IMR-90 (cell line): ENCODE data around the gene EPO. TPM values are rescaled to one million over a fixed set of nuclear protein-coding genes. Genes with fewer than 3 reads are reported as not detected.

Experiments
- ATAC-seq: fragments of 200-7000 bp; cut with Tn5 transposase; 2 replicates; pipeline ENCODE4 v1.9.1; 2020; ENCODE audit warnings: low read depth, mild to moderate bottlenecking, moderate library complexity
- BruUV-seq: library from RNA; stranded (reverse); fragments of 400-500 nt; replicated peaks from 2 replicates; lab custom pipeline; 2021; lab: Mats Ljungman, UMichigan
- CTCF ChIA-PET: fragments of 300-600 bp; formaldehyde crosslinking; extraction: SDS; loops from one replicate; lab custom pipeline; 2021; ENCODE audit warnings: antibody characterized with exemption; lab: Yijun Ruan, JAX
- POLR2A ChIA-PET: fragments of 300-600 bp; sonication (Branson Sonifier 250); formaldehyde crosslinking; loops from one replicate; lab custom pipeline; 2022; ENCODE audit warnings: antibody characterized with exemption; ENCODE audit not compliant: unreplicated experiment; lab: Charles Lee
- DNase-seq: peaks from one replicate; pipeline ENCODE4 v3.0.0; 2013
- H2AFZ ChIP-seq: replicated peaks from 2 replicates; pipeline ENCODE3; 2013; ENCODE audit warnings: low read length, mild to moderate bottlenecking; ENCODE audit not compliant: poor library complexity
- H2AK5ac ChIP-seq: 2 replicates; pipeline ENCODE4 v1.6.1; 2013; ENCODE audit warnings: low read depth, low read length, inconsistent platforms
- H2AK9ac ChIP-seq: replicated peaks from 2 replicates; pipeline ENCODE3; 2013; ENCODE audit warnings: mild to moderate bottlenecking, low read depth, low read length, moderate library complexity; ENCODE audit not compliant: poor library complexity
- H2BK120ac ChIP-seq: 2 replicates; pipeline ENCODE4 v1.6.1; 2013; ENCODE audit warnings: low read depth, low read length, inconsistent platforms
- H2BK15ac ChIP-seq: 3 replicates; pipeline ENCODE4 v1.6.1; 2013; ENCODE audit warnings: low read depth, low read length, inconsistent platforms
- H2BK20ac ChIP-seq: 2 replicates; pipeline ENCODE4 v1.6.1; 2013; ENCODE audit warnings: low read depth, mild to moderate bottlenecking, inconsistent platforms, low read length, moderate library complexity
- H2BK5ac ChIP-seq: 2 replicates; pipeline ENCODE4 v1.6.1; 2013; ENCODE audit warnings: mild to moderate bottlenecking, low read depth, low read length, inconsistent platforms; ENCODE audit not compliant: poor library complexity, severe bottlenecking
- H3K14ac ChIP-seq: replicated peaks from 2 replicates; pipeline ENCODE4 v1.6.1; 2013; ENCODE audit warnings: low read depth, low read length, inconsistent platforms
- H3K18ac ChIP-seq: 2 replicates; pipeline ENCODE4 v1.6.1; 2013; ENCODE audit warnings: low read depth, low read length, control low read depth
- H3K23ac ChIP-seq: 2 replicates; pipeline ENCODE4 v1.6.1; 2013; ENCODE audit warnings: low read depth, low read length, inconsistent platforms
- H3K27ac ChIP-seq: 2 replicates; pipeline ENCODE4 v1.5.1; 2013; ENCODE audit warnings: mild to moderate bottlenecking, control low read depth, low read length; ENCODE audit not compliant: insufficient read depth
- H3K27me3 ChIP-seq: 2 replicates; pipeline ENCODE4 v1.6.1; 2013; ENCODE audit warnings: low read length; ENCODE audit not compliant: control insufficient read depth, insufficient read depth
- H3K36me3 ChIP-seq: 2 replicates; pipeline ENCODE4 v1.6.1; 2013; ENCODE audit warnings: low read length, mixed read lengths; ENCODE audit not compliant: control insufficient read depth, insufficient read depth
- H3K4ac ChIP-seq: 2 replicates; pipeline ENCODE4 v1.6.1; 2013; ENCODE audit warnings: low read depth, low read length, inconsistent platforms
- H3K4me1 ChIP-seq: 2 replicates; pipeline ENCODE4 v1.6.1; 2013; ENCODE audit warnings: low read length, mixed read lengths; ENCODE audit not compliant: control insufficient read depth, insufficient read depth
- H3K4me2 ChIP-seq: 2 replicates; pipeline ENCODE4 v1.6.1; 2013; ENCODE audit warnings: low read depth, mild to moderate bottlenecking, control low read depth, low read length, moderate library complexity
- H3K4me3 ChIP-seq: 2 replicates; pipeline ENCODE4 v1.5.1; 2013; ENCODE audit warnings: low read depth, mild to moderate bottlenecking, control low read depth, low read length, moderate library complexity; ENCODE audit not compliant: insufficient read depth
- H3K56ac ChIP-seq: 2 replicates; pipeline ENCODE4 v1.6.1; 2013; ENCODE audit warnings: low read length, inconsistent platforms; ENCODE audit not compliant: insufficient read depth; ENCODE audit errors: extremely low read depth
- H3K79me1 ChIP-seq, 2 experiments: 2 replicates each; pipeline ENCODE4 v1.6.1; 2013; ENCODE audit warnings: low read length in 2 of 2, inconsistent platforms in 1 of 2, low read depth in 1 of 2
- H3K9ac ChIP-seq: 2 replicates; pipeline ENCODE4 v1.6.1; 2013; ENCODE audit warnings: low read depth, low read length, control low read depth
- H3K9me1 ChIP-seq: 2 replicates; pipeline ENCODE4 v1.6.1; 2013; ENCODE audit warnings: low read length, inconsistent platforms; ENCODE audit not compliant: insufficient read depth
- H3K9me3 ChIP-seq: 2 replicates; pipeline ENCODE4 v1.6.1; 2013; ENCODE audit warnings: low read length; ENCODE audit not compliant: control insufficient read depth, insufficient read depth
- H4K20me1 ChIP-seq: 2 replicates; pipeline ENCODE4 v1.6.1; 2013; ENCODE audit warnings: low read length, inconsistent platforms; ENCODE audit not compliant: insufficient read depth
- H4K5ac ChIP-seq: 2 replicates; pipeline ENCODE4 v1.6.1; 2013; ENCODE audit warnings: mild to moderate bottlenecking, low read depth, low read length, control low read depth
- H4K8ac ChIP-seq, 2 experiments: 2 replicates each; pipeline ENCODE4 v1.6.1; 2013; ENCODE audit warnings: low read depth in 2 of 2, low read length in 2 of 2, control low read depth in 1 of 2, inconsistent platforms in 1 of 2
- H4K91ac ChIP-seq: 2 replicates; pipeline ENCODE4 v1.6.1; 2013; ENCODE audit warnings: low read depth, low read length, inconsistent platforms; ENCODE audit not compliant: insufficient read depth
- CEBPB ChIP-seq: IDR thresholded peaks from 2 replicates; pipeline ENCODE4 v1.6.1; 2012; ENCODE audit warnings: low read depth, low read length, improper control_type of control experiment
- CHD1 ChIP-seq: IDR thresholded peaks from 2 replicates; pipeline ENCODE4 v1.6.1; 2012; ENCODE audit warnings: low read depth, low read length, improper control_type of control experiment
- FOS ChIP-seq: fragments of 150-350 bp; IDR thresholded peaks from 2 replicates; pipeline ENCODE4 v1.6.1; 2016; ENCODE audit warnings: low read depth, low read length
- MXI1 ChIP-seq: IDR thresholded peaks from 2 replicates; pipeline ENCODE4 v1.6.1; 2012; ENCODE audit warnings: low read depth, mild to moderate bottlenecking, low read length, moderate library complexity, borderline replicate concordance
- NFE2L2 ChIP-seq: fragments of 150-350 bp; IDR thresholded peaks from 2 replicates; pipeline ENCODE4 v1.6.1; 2016; ENCODE audit warnings: low read depth, mild to moderate bottlenecking, low read length
- POLR2A ChIP-seq: IDR thresholded peaks from 2 replicates; pipeline ENCODE4 v1.6.1; 2012; ENCODE audit warnings: mild to moderate bottlenecking, low read depth, low read length
- RCOR1 ChIP-seq: IDR thresholded peaks from 2 replicates; pipeline ENCODE4 v1.6.1; 2012; ENCODE audit warnings: mild to moderate bottlenecking, low read length, improper control_type of control experiment; ENCODE audit not compliant: insufficient replicate concordance
- WGBS, 2 experiments: methylation state at CpG; one replicate each; pipeline versions ENCODE4 v1.1.5 to v1.1.7; 2013; ENCODE audit warnings: missing lambda C conversion rate in 2 of 2; ENCODE audit not compliant: insufficient read length in 1 of 2; ENCODE audit errors: extremely low coverage in 2 of 2; 5-methylcytosine and 5-hydroxymethylcytosine counted together
- dilution Hi-C: fragments of 300-500 bp; cut with HindIII; formaldehyde crosslinking; loops from one replicate; pipeline ENCODE4 v1.14.3; 2018; ENCODE audit warnings: low sequenced_read_pairs; ENCODE audit not compliant: unreplicated experiment
- in situ Hi-C: fragments of 300-500 bp; cut with MboI; formaldehyde crosslinking; loops from 3 replicates; pipeline ENCODE4 v1.14.3; 2019; ENCODE audit warnings: low sequenced_read_pairs, inconsistent platforms, mixed read lengths
- intact Hi-C: fragments of 100-400 bp; cut with micrococcal nuclease; formaldehyde crosslinking; loops from 2 replicates; pipeline ENCODE4 v1.10.0; 2022
- polyA plus RNA-seq, 3 experiments: library from polyadenylated mRNA; depleted of rRNA; stranded (reverse); fragments of >200 nt; gene quantifications; 2 replicates each; pipeline ENCODE4 v1.2.3, GENCODE V29; 2012; ENCODE audit warnings: low replicate concordance in 1 of 3
- total RNA-seq: library from RNA; depleted of rRNA; stranded (reverse); fragments of >200 nt; gene quantifications from 2 replicates; pipeline ENCODE4 v1.2.3, GENCODE V29; 2012
- TF ChIP-seq, protein P1 (sequence below): fragments of 150-350 bp; IDR thresholded peaks from 2 replicates; pipeline ENCODE4 v1.6.1; 2016; ENCODE audit warnings: low read depth, mild to moderate bottlenecking, low read length, moderate library complexity, borderline replicate concordance
- TF ChIP-seq, protein P2 (sequence below): conservative IDR thresholded peaks from 2 replicates; pipeline ENCODE4 v1.5.1; 2012; ENCODE audit warnings: mild to moderate bottlenecking, low read depth, low read length, improper control_type of control experiment

EPO gene
- total and polyA plus RNA-seq, 2 of the 4 experiments (the other 2 are of a cell fraction), result not detected

DNA sequence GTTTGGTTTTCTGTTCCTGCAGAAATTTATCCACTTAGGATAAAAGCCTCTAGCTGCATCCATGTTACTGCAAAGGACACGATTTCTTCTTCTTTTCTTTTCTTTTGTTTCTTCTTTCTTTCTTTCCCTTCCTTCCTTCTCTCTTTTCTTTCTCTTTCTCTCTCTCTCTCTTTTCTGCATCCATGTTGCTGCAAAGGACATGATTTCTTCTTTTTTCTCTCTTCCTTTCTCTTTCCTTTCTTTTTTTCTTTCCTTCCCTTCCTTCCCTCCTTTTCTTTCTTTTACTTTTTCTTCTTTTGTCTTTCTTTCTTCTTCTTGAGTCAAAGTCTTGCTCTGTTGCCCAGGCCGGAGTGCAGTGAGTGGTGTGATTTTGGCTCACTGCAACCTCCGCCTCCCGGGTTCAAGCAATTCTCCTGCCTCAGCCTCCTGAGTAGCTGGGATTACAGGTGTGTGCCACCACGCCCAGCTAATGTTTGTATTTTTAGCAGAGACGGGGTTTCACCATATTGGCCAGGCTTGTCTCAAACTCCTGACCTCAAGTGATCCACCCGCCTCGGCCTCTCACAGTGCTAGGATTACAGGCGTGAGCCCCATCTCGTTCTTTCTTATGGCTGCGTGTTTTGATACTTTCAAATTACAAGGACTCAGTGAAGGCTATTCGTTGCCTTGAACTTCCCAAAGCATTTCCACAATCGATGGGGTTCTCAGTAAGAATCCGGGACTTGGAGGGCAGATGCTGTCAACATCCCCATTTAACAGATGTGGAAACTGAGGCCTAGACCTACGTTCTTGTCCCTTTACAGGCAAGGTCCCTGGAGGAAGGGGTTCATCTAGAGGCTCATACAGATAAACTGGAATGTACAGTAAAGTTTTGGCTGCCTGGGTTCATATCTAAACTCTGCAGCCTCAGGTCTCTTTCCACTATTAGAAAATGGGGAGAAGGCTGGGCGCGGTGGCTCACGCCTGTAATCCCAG is 48.6 kb upstream of the EPO start:
- H2BK5ac ChIP-seq, result no peak overlapping the region
- H3K23ac ChIP-seq, result no peak overlapping the region
- peaks cover 4% of the 10 kb centered on the region; the same call in 1 of the 2 replicates for H3K4me1 ChIP-seq
- H4K91ac ChIP-seq, result no peak overlapping the region
- 89% methylated on average over 9 of the region's 18 CpGs; no CpG with 5 or more reads in 1 of the 2 experiments for WGBS, 2 experiments
- dilution Hi-C loops (no loop called here), in situ Hi-C loops (loop anchor here (10.0 kb wide), 1 partner anchor 197 kb away; the partner anchor contains the start of gene TSC22D4), intact Hi-C loops (loop anchor here (2.0 kb wide), 2 partner anchors 59 to 69 kb away; partner anchors contain the start of genes MOSPD3 and PCOLCE)
- TF ChIP-seq RCOR1, result no peak
- TF ChIP-seq POLR2A, result no peak
- TF ChIP-seq CHD1, result no peak
- TF ChIP-seq CEBPB, result no peak
- TF ChIP-seq, protein P1, sequence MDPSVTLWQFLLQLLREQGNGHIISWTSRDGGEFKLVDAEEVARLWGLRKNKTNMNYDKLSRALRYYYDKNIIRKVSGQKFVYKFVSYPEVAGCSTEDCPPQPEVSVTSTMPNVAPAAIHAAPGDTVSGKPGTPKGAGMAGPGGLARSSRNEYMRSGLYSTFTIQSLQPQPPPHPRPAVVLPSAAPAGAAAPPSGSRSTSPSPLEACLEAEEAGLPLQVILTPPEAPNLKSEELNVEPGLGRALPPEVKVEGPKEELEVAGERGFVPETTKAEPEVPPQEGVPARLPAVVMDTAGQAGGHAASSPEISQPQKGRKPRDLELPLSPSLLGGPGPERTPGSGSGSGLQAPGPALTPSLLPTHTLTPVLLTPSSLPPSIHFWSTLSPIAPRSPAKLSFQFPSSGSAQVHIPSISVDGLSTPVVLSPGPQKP, result no peak
- TF ChIP-seq NFE2L2, result no peak
- no peak for TF ChIP-seq FOS
- TF ChIP-seq MXI1, result no peak
- TF ChIP-seq, protein P2, sequence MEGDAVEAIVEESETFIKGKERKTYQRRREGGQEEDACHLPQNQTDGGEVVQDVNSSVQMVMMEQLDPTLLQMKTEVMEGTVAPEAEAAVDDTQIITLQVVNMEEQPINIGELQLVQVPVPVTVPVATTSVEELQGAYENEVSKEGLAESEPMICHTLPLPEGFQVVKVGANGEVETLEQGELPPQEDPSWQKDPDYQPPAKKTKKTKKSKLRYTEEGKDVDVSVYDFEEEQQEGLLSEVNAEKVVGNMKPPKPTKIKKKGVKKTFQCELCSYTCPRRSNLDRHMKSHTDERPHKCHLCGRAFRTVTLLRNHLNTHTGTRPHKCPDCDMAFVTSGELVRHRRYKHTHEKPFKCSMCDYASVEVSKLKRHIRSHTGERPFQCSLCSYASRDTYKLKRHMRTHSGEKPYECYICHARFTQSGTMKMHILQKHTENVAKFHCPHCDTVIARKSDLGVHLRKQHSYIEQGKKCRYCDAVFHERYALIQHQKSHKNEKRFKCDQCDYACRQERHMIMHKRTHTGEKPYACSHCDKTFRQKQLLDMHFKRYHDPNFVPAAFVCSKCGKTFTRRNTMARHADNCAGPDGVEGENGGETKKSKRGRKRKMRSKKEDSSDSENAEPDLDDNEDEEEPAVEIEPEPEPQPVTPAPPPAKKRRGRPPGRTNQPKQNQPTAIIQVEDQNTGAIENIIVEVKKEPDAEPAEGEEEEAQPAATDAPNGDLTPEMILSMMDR, result no peak
- ChIA-PET POLR2A (no interaction called here), CTCF (interaction anchor here (0.6 kb wide), 1 partner anchor 14 kb away, joined by 3 read pairs; no protein-coding TSS in a partner anchor)
- H3K4ac ChIP-seq, result no peak overlapping the region
- no peak overlapping the region for H2BK20ac ChIP-seq
- no TSS peak for BruUV-seq
- no peak overlapping the region for H3K27ac ChIP-seq
- no peak overlapping the region for H2AK5ac ChIP-seq
- DNase-seq, result no peak
- no peak overlapping the region for H3K4me2 ChIP-seq
- H4K8ac ChIP-seq, result no peak overlapping the region
- no peak overlapping the region for H2AFZ ChIP-seq
- H3K36me3 ChIP-seq, result peaks cover 1% of the 10 kb centered on the region; the same call in 1 of the 2 replicates
- peaks cover 18% of the 10 kb centered on the region for H4K20me1 ChIP-seq
- no peak overlapping the region for H3K56ac ChIP-seq
- no peak overlapping the region for H3K9ac ChIP-seq
- H3K18ac ChIP-seq, result no peak overlapping the region
- H4K5ac ChIP-seq, result no peak overlapping the region
- no peaks in the 10 kb centered on the region; the same call in 1 of the 2 replicates for H3K27me3 ChIP-seq
- H3K4me3 ChIP-seq, result no peak overlapping the region
- H2AK9ac ChIP-seq, result no peak overlapping the region
- no peak for ATAC-seq
- H3K79me1 ChIP-seq, result peaks cover 1 to 11% of the 10 kb centered on the region in 2 experiments; a peak in 3 of 4 replicates
- no peaks in the 10 kb centered on the region for H3K9me3 ChIP-seq
- H2BK15ac ChIP-seq, result no peak overlapping the region
- H3K9me1 ChIP-seq, result 0 out of 2 replicates have a peak, but pooled peaks cover 2% of the 10 kb centered on the region
- no peak overlapping the region for H2BK120ac ChIP-seq
- no peak overlapping the region for H3K14ac ChIP-seq
